GM10847 (cell line): Measurements from ENCODE around the gene SERPINB10.

Experiments
- POLR2A ChIP-seq: IDR thresholded peaks from 2 replicates; pipeline ENCODE4 v1.6.1; 2011; ENCODE audit not compliant: insufficient read length; ENCODE audit errors: extremely low read depth

SERPINB10 gene

DNA sequence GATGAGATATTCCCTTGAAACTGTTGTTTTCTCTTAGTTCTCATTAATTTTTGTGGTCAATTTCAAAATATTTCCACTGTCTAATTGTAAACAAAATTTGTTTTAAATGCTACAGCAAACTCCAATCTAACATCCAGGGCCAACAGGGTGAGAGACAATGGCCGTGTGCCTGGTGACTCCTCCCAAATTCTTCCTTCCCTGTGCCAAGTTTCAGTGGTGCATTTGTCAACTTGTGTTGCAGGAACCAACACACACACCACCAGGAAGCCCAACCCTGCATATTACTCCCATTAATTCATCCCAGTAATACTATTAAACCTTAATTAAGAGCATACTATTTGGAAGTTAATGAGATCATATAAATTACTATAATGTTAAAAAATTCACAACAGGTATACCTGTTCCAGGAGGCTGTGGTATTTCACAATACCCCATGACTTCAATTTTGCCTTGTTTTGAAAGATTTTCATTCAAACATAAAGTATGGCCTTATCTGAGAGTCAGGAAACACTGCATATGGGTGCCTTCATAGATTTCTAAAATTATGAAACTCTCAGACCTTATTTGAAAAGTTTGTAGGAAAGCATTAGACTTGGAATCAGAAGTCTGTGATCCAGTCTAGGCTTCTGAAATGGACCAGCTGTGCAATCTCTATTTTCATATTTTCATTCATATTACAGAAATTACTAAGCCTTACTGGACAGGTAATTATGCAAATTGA is 19.1 kb upstream of the SERPINB10 start:
- TF ChIP-seq POLR2A, result no peak

DNA sequence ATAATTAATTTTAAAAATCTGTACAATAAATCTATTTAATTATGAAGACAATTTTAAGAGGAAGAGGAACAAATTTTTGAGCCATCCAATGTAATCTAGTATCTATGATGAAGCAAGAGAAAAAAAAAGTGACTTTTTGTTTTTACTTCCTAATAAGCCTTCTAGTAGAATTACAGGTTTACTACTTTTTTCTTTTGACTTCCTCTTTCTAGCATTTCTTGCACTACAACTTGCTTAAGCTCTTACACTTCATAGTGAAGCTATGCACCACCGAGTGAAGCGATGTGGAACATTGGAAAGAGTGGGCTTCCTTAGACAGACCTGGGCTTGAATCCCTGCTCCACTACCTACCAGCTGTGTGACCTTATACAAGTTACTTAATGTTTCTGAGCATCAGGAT is 18.1 kb upstream of the SERPINB10 start:
- no peak for TF ChIP-seq POLR2A

GRCh38 chr18:63890237-63890949 is 17.4 kb upstream of the SERPINB10 start:
- TF ChIP-seq POLR2A, result no peak

DNA sequence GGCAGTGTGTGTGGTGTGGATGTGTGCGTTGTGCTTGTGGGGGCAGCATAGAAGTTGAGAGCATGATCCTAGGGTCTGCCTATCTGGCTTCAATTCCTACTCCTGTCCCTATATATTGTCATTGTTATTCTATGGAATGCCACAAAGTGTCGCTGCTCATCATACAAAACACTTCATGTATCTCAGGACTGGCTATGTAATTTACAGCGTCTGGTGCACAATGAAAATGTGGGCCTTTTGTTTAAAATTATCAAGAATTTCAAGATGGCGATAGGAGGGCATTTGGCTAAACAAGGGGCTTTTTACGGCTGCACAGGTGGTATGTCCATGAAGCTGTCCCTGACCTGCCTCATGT is 16.8 kb upstream of the SERPINB10 start:
- no peak for TF ChIP-seq POLR2A

- no peak for TF ChIP-seq POLR2A
Measured at GRCh38 chr18:63892566-63892965, 15.2 kb upstream of the SERPINB10 start.

DNA sequence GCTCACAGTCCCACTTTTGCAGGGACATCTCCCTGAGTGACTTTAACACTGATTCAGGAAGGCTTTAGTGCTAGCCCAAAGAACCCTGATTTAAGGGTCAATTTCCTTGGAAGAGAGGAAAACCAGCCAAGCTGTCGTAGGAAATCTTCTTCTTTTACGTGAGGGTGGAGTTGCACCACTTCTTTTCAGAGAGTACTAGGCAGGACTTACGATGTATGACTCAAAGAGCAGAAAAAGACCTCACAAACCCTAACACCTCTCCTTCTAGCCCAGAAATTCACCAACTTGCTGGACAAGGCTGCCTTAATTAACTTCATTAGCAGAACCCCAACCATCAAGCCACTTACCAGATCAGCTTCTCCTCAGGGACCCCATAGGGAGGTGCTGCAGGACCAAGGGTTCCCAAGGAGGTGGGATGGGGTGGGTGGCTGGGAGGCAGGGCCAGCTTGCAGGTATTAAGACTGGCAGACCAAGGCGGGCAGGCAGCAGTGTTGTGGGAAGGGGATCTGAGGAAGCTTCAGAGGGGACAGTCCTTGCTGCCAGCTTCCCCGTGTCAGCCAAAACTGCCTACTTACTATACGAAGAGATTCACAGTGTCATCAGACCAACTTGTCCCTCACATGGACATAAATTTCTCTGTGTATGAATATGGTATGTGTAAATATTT is 13.5 kb upstream of the SERPINB10 start:
- no peak for TF ChIP-seq POLR2A

- no peak for TF ChIP-seq POLR2A
Measured at GRCh38 chr18:63895190-63895589, 12.6 kb upstream of the SERPINB10 start.

- TF ChIP-seq POLR2A, result no peak
Measured at GRCh38 chr18:63897072-63897471, 10.7 kb upstream of the SERPINB10 start.

GRCh38 chr18:63899206-63899605 is 8.6 kb upstream of the SERPINB10 start:
- no peak for TF ChIP-seq POLR2A

GRCh38 chr18:63903851-63904570 is 3.7 kb upstream of the SERPINB10 start:
- no peak for TF ChIP-seq POLR2A

GRCh38 chr18:63904694-63905093 is 3.1 kb upstream of the SERPINB10 start:
- TF ChIP-seq POLR2A, result no peak

DNA sequence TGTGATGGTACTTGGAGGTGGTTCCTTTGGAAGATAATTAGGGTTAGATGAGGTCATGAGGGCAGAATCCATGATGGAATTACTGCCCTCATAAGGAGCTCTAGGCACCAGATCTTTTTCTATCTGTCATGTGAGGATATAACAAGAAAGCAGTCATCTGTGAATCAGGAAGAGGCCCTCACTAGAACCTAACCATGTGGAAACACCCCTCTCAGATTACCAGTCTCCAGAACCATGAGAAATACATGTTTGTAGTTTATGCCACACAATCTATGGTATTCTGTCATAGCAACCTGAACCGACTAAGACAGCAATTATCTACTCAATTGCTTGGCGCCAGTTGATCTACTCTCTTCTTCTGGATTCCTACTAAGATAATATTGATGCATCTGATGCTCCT is 2.4 kb upstream of the SERPINB10 start:
- TF ChIP-seq POLR2A, result no peak

DNA sequence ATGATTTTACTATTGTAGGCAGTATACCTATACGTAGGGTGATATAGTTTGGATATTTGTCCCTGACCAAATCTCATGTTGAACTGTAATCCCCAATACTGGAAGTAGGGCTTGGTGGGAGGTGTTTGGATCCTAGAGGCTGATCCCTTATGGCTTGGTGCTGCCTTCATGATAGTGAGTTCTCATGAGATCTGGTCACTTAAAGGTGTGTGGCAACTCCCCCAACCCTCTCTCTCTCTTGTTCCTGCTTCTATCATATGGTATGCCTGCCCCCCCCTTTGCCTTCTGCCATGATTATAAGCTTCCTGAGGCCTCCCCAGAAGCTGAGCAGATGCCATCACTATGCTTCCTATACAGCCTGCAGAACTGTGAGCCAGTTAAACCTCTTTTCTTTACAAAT is 1.7 kb upstream of the SERPINB10 start:
- no peak for TF ChIP-seq POLR2A

DNA sequence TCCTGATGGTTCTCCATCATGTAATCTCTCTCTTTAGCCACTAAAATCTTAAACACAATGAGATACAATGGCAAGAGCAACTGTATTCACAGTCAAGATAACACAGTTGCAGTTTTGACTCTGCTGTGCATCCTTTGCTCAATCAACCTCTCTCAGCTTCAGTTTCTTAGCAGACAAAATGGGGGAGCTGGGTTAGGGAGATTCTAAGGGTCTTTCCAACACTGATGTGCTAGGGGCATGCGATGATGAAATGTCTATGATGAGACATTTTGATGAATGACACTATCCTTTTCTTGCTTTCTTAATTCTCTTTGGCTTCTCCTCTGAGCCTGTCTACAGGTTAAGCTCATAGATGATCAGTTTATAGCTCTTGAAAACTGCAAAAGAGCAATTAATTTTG is 1.1 kb downstream of the SERPINB10 start:
- TF ChIP-seq POLR2A, result no peak

DNA sequence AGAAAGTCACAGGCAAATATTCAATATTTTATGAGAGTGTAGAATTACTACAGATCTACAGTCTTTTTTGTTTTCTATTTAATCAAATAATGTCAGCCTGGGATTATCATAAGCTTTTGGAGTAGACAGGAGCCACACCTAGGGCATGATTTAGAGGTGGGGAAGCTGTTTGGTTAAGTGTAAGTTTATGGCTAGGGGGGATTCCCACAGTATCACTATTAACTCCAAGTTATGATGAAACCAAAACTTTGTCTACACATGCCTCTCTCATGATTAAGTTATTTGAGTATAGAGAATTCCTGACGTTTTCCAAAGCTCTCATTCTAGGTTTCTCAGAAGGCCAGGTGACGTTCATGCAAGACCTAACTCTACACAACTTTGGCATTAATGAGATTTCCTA is 2.1 kb downstream of the SERPINB10 start:
- no peak for TF ChIP-seq POLR2A

DNA sequence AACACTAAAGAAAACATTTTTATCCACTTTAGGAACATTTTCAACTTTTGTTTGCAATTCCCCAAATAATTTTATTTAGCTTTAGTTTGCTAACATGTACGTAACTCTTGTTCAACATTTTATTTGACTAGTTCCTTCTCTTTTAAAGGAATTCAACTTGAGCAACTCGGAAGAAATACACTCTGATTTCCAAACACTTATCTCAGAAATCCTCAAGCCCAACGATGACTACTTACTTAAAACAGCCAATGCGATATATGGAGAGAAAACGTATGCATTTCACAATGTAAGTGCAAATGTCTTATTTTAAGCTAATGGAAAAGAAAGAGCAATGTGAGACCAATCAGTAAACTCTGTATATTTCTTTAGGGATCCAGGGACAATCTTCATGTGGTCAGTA is 10.1 kb downstream of the SERPINB10 start:
- no peak for TF ChIP-seq POLR2A
